NCI-H2081 (cell line): ENCODE data around the gene SP140L.
"Not testable (repeated sequence)": the region's sequence is repeated elsewhere in the genome, so short reads cannot be mapped to it uniquely, and the experiment has no call there.

Experiments used
- DNase-seq, 2 experiments: peaks; one replicate each; lab custom pipeline; 2025; lab: John Stamatoyannopoulos, UW

Gene SP140L

GRCh38 chr2:230326453-230327417 lies at the start of gene SP140L:
Gene SP140L, plus strand, starts transcription at chr2:230327193. Its CDS starts 77 bp downstream, at chr2:230327270.
- no peak for DNase-seq

DNA sequence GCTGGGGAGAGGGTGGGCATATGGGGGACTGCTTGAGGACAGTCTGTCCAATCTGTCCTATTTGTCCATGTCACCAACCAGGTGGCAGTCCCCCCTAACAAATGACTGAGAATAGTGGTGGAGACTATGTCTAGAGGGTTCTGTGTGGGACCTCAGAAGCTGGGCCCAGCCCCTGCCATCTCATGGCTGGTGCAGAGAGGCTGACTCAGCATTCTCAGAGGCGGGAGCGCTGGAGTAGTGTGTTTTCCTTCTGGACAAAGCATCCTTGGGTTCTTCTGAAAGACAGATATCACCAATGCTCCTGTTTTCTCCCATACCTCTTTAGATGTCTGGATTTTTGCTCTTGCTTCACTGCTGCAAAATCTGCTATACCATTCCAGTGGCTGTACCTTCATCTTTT lies 44.1 kb upstream of the SP140L start:
- DNase-seq = no peak

- no peak for DNase-seq
These were observed 40.9 kb upstream of the SP140L start for GRCh38 chr2:230286048-230286447.

DNA sequence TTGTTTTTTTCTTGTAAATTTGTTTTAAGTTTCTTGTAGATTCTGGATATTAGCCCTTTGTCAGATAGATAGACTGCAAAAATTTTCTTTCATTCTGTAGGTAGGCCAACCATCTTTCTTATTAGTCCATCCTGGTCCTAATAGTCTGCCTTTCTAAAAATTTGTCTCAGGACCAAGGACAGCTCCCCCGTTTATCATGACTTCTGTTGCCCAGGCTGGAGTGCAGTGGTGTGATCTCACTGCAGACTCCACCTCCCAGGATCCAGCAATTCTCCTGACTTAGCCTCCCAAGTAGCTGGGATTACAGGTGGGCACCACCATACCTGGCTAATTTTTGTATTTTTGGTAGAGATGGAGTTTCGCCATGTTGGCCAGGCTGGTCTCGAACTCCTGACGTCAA lies 37.7 kb upstream of the SP140L start:
- DNase-seq = not testable (repeated sequence)

GRCh38 chr2:230295192-230295591 lies 31.8 kb upstream of the SP140L start:
- no peak for DNase-seq

DNA sequence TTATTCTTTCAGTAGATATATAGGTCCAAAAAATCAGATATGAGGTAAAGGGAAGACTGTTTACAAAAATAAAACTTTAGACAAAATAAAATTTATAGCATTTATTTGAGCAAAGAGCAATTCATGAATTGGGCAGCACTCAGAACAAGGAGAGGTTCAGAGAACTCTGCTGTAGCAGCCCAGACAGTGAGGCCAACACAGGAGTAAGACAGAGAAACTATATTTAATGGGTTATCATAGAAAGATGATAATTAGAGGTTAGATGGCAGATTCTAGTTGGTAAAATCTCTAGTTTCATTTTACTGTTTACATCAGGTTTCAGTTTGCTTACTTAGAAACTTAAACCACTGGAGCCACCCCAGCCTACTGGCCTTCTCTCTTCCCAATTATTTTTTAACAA lies 30.1 kb upstream of the SP140L start:
- DNase-seq = no peak

DNA sequence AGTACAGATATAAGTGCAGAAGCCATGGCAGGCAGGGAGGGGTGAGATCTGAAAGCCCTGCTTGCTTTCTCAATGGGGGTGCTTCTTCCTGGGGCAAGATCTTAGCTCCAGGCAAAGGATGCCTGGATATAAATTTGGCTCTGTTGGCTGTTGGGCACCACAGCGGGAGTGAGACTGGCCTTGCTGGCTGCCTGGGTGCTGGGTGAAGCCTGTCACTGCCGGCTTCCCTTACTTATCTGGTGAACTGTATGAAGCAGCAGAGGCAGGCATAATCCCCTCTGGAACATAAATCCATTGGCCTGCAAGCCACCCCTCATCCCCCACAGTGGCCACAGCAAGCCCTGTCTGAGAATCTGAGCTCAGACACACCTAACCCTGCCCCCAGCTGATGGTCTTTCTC lies 27.4 kb upstream of the SP140L start:
- DNase-seq = no peak

DNA sequence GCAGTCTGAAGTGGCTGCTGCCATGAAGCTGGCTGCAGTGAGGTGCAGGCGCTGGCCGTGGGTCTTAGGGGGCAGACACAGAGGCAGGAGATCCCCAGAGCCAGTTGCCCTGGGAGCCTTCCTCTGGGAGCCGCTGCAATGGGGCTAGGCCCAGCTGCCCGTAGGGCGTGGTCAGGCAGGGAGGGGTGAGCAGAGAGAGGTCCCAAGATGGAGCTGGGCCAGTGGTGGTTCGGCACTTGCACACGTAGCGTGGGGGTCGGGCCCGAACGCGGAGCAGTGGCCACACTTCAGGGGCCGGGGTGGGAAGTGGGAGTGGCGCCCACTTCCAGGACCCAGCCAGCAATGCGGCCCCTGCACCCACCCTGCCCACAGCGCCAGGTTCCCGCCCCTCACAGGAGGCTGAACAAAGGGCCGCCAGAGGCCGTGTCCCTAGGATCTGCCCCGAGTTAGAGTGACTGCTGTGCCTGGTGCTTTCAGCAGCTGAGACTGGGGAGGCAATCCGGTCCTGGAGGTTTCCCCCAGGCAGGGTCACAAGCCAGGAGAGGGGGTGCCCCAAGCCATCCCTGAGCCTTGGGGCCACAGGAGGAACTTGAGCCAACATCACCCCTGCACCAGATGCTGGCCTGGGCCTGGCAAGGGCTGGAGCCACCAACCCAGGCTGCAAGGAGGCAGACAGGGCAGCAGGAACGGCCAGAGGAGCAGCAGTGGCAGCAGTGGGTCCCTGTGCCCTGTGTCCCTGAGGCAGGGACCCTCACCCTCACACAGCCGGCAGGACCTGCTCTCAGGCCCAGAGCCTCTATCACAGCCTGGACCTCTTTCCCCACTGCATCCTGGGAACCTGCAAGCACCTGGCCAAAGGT lies 21.3 kb upstream of the SP140L start:
- no peak for DNase-seq

- DNase-seq = no peak
These were observed 20.5 kb upstream of the SP140L start for GRCh38 chr2:230306474-230306873.

- DNase-seq = no peak
These were observed 19.5 kb upstream of the SP140L start for GRCh38 chr2:230307485-230307884.

- DNase-seq = no peak
These were observed 18.5 kb upstream of the SP140L start for GRCh38 chr2:230308402-230309000.

GRCh38 chr2:230310792-230311191 lies 16.2 kb upstream of the SP140L start:
- DNase-seq = not testable (repeated sequence)

DNA sequence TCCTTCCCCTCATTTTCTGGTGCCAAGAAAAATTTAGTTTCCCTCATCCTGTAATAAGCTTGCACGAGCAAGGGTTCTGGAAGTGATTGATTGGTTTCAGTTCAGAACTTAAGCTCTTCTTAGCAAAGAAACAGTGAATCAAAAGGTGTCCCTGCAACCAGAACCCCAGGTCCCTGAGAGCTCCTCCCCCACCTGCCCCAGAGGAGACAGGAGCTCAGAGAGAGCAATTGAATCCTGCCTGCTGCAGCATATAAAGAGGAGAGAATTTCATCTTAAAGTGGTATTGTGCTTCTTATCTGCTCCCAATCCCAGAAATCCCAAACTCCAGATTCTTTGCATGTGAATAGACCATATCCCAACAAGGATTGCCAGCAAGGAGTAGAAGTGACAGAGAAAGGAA lies 15.4 kb upstream of the SP140L start:
- DNase-seq = not testable (repeated sequence)

DNA sequence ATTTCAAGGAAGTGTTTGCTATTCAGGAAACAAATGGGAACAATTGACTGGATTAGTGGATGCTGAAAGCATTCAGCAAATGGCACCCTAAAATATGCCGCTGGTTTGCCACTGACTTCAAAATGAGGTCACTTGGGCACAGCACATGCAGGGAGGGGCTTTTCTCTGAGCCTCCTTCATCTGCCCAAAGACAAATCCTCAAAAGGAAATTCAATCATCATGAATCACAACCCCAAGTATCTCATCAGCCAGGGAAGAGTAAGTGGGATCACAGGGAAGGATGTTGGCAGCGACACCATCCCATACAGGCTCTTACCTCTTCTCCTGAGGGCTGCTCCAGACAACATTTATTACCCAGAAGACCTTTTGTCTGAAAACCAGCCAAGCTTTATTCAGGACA lies 14.4 kb upstream of the SP140L start:
- DNase-seq = no peak

DNA sequence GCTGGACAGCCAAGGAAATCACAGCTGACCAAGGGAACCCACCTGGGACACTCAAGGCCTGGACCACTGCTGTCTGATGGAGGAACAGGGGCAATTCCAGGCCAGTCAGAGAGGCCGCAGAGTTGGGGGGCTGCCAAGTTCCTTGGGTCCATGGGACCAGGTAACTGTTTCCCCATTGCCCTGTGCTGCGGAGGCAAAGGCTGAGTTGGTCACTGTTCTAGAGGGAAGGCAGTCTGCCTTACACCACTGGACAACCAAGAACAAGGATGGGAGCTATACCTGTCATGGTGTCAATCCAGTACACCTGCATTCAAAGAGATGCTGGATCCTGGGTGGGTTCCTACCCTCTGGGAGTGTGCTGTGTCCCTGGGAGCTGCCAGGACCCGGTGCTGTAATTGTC lies 9.6 kb upstream of the SP140L start:
- DNase-seq = no peak

- DNase-seq = no peak
These were observed 8.5 kb upstream of the SP140L start for GRCh38 chr2:230318190-230319121.

DNA sequence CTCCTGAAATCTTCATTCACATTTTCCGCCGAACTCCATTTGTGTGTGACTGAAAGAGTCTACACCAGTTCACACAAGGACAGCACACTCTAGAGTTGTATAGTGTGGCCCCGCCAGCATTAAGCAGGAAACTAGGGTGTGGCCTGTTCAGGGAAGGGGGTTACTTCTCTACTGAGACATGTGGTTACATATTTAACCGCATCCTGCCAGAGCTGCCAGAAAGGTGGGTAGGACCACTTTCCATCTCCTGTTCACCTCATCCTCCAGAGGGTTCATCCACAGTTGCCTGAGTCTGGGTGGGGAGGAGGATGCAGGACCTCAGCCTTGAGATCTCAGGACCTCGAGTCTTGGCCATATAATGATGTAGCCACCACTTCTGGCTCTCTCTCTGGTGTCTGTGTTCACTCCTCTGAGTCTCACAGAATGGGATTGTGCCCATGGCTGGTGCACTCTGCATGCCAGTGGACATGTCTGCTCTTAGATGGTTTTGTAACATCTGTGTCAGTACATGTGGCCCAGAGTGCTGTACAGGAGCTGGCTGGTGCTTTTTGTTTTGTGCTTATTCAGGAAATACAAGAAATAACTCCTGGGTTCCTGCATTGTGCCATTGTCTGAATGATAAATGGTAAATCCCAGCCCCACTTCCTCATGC lies 7.7 kb upstream of the SP140L start:
- no peak for DNase-seq

DNA sequence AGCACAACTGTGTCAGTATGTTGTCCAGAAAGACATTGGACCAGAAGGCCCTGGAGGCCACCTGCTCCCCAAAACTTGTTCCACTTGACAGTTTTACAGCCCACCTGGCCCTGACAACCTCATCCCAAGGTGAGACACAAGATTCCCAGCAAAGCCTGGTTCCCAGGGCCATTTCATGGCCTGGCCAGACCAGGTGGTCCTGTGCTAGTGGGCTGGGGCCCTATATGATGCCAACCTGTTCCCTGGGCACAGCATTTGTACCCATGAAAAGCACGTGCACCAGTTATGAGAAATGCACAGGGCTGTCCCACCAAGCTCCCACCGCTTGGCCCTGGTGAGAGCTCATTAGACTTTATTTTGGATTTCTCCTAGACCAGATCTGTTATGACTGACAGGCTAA lies 6.0 kb upstream of the SP140L start:
- no peak for DNase-seq

DNA sequence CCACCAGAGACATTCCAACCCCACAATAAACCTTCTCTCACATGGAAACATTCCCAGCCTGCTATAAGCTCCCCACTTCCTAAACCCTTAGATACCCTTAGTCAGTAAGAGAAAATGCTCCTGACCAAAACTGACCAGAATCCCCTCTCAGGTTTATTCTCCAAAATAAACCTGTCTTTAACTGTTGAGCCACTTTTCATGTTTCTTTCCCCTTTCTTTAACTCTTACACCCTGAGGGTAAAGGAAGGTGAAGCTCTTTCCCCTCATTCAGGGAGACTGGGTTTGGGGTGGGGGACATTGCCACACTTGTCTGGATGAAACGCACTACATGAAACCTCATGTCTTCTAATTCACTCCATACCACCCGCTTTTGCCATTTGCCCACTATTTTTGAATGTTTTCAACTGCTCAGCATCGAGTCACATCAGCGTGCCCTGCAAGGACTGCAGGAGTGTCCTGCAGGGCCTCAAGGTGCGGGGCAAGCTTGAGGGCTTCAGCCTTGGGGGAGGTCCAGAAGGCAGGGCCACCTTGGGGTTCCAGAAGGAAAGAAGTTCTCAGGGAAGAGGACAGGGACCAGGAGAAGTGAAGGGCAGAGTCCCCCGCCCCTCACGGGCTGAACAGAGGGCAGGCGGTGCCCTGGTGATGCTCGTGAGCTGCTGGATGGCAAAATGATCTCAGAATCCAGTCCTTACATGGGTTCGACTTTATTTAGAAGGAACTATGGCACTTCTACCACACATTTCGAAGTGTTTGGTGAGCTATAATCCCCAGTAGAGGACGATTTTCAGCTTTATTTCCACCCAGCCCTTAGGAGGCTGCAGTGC lies 4.2 kb upstream of the SP140L start:
- no peak for DNase-seq
